Pulmonary artery endothelial cell (primary cell): Measurements from ENCODE around the gene OR14C36. TPM values are rescaled to one million over a fixed set of nuclear protein-coding genes. Genes with fewer than 3 reads are reported as not detected.
"Not testable (repeated sequence)": the region's sequence is repeated elsewhere in the genome, so short reads cannot be mapped to it uniquely, and the experiment has no call there.

Experiments
- DNase-seq: peaks from one replicate; pipeline ENCODE4 v3.0.0-alpha.2; 2011; ENCODE audit warnings: low read depth, low spot score
- total RNA-seq: library from RNA; depleted of rRNA; stranded (reverse); fragments of >200 nt; gene quantifications from 2 replicates; pipeline ENCODE4 v1.2.3, GENCODE V29; 2014

Gene OR14C36
- not detected in 2 replicates for total RNA-seq

- no peak for DNase-seq
Observed at GRCh38 chr1:248348475-248348874, at the start of gene OR14C36. Gene OR14C36, plus strand, starts transcription at chr1:248348775. Its CDS starts 0 bp downstream, at chr1:248348775.

- DNase-seq: no peak
Observed at GRCh38 chr1:248303324-248303723, 45.3 kb upstream of the OR14C36 start, which contains the start of gene OR2T12. Gene OR2T12, minus strand, starts transcription at chr1:248303424. Its CDS starts 7,846 bp downstream, at chr1:248295578.

- not testable (repeated sequence) for DNase-seq
Observed at GRCh38 chr1:248305672-248306071, 42.9 kb upstream of the OR14C36 start.

GRCh38 chr1:248306103-248306502 lies 42.5 kb upstream of the OR14C36 start:
- DNase-seq: no peak

GRCh38 chr1:248306740-248307139 lies 41.8 kb upstream of the OR14C36 start:
- DNase-seq: not testable (repeated sequence)

GRCh38 chr1:248316796-248317195 lies 31.8 kb upstream of the OR14C36 start:
- no peak for DNase-seq

- no peak for DNase-seq
Observed at GRCh38 chr1:248324468-248324867, 24.1 kb upstream of the OR14C36 start, which contains the start of gene OR2M7. Gene OR2M7, minus strand, starts transcription at chr1:248324568. Its CDS starts 0 bp downstream, at chr1:248324568.

- DNase-seq: no peak
Observed at GRCh38 chr1:248343451-248343850, 5.1 kb upstream of the OR14C36 start.

GRCh38 chr1:248359415-248359814 lies 10.8 kb downstream of the OR14C36 start:
- DNase-seq: no peak

- DNase-seq: no peak
Observed at GRCh38 chr1:248361121-248361715, 12.6 kb downstream of the OR14C36 start, which contains the start of gene OR2T4. Gene OR2T4, plus strand, starts transcription at chr1:248361665. Its CDS starts 0 bp downstream, at chr1:248361665.

GRCh38 chr1:248366609-248367008 lies 18.0 kb downstream of the OR14C36 start:
- DNase-seq: no peak

GRCh38 chr1:248372394-248372793 lies 23.8 kb downstream of the OR14C36 start:
- DNase-seq: no peak

GRCh38 chr1:248373761-248374160 lies 25.2 kb downstream of the OR14C36 start:
- DNase-seq: no peak

GRCh38 chr1:248375446-248375845 lies 26.9 kb downstream of the OR14C36 start, which contains the start of gene OR2T6:
Gene OR2T6, plus strand, starts transcription at chr1:248375746. Its CDS starts 11,863 bp downstream, at chr1:248387609.
- DNase-seq: no peak

GRCh38 chr1:248376916-248377315 lies 28.3 kb downstream of the OR14C36 start:
- no peak for DNase-seq

GRCh38 chr1:248380854-248381253 lies 32.3 kb downstream of the OR14C36 start:
- no peak for DNase-seq

GRCh38 chr1:248388426-248388825 lies 39.9 kb downstream of the OR14C36 start:
- DNase-seq: no peak

- DNase-seq: no peak
Observed at GRCh38 chr1:248393050-248393449, 44.5 kb downstream of the OR14C36 start.

Other genes with a start within 250 kb of the OR14C36 start
- gene OR2M5, start 203.6 kb upstream of the OR14C36 start, total RNA-seq: not detected in 2 replicates
- gene OR2M2, start 174.0 kb upstream of the OR14C36 start, total RNA-seq: not detected in 2 replicates
- gene OR2M3, start 151.5 kb upstream of the OR14C36 start, total RNA-seq: not detected in 2 replicates
- gene OR2M4, start 117.4 kb upstream of the OR14C36 start, total RNA-seq: not detected in 2 replicates
- not detected in 2 replicates for gene OR2T33, start 70.8 kb upstream of the OR14C36 start, total RNA-seq
- not detected in 2 replicates for gene OR2T12, start 45.4 kb upstream of the OR14C36 start, total RNA-seq
- not detected in 2 replicates for gene OR2M7, start 24.2 kb upstream of the OR14C36 start, total RNA-seq
- not detected in 2 replicates for gene OR2T4, start 12.9 kb downstream of the OR14C36 start, total RNA-seq
- gene OR2T6, start 27.0 kb downstream of the OR14C36 start, total RNA-seq: not detected in 2 replicates
- not detected in 2 replicates for gene OR2T1, start 54.3 kb downstream of the OR14C36 start, total RNA-seq
- not detected in 2 replicates for gene OR2T2, start 96.9 kb downstream of the OR14C36 start, total RNA-seq
- gene OR2T3, start 124.6 kb downstream of the OR14C36 start, total RNA-seq: not detected in 2 replicates
- gene OR2T5, start 139.8 kb downstream of the OR14C36 start, total RNA-seq: not detected in 2 replicates
- not detected in 2 replicates for gene OR2G6, start 159.3 kb downstream of the OR14C36 start, total RNA-seq
- not detected in 2 replicates for gene OR2T29, start 214.0 kb downstream of the OR14C36 start, total RNA-seq
- not detected in 2 replicates for gene OR2T34, start 226.0 kb downstream of the OR14C36 start, total RNA-seq
- not detected in 2 replicates for gene OR2T10, start 248.9 kb downstream of the OR14C36 start, total RNA-seq